WTC11 (cell line): ENCODE measurements around the gene NAV2. TPM values are rescaled to one million over a fixed set of nuclear protein-coding genes. Genes with fewer than 3 reads are reported as not detected.

Source experiments
- ATAC-seq: fragments of 200-7000 bp; cut with Tn5 transposase; 2 replicates; pipeline ENCODE4 v1.10.0; 2021; ENCODE audit warnings: mild to moderate bottlenecking, moderate library complexity
- CTCF ChIA-PET: fragments of 300-600 bp; sonication (Branson Sonifier 250); formaldehyde crosslinking; loops from one replicate; lab custom pipeline; 2021; ENCODE audit warnings: antibody characterized with exemption; lab: Charles Lee
- POLR2A ChIA-PET: fragments of 350-600 bp; sonication (Branson Sonifier 250); formaldehyde crosslinking; loops from one replicate; lab custom pipeline; 2021; ENCODE audit warnings: antibody characterized with exemption; lab: Charles Lee
- DNase-seq: peaks from one replicate; pipeline ENCODE4 v3.0.0; 2021; ENCODE audit warnings: low spot score
- H3K27ac Mint-ChIP-seq: 2 replicates; pipeline ENCODE4 v1.8.0; 2021; ENCODE audit warnings: mixed read lengths
- H3K27me3 Mint-ChIP-seq: 2 replicates; pipeline ENCODE4 v1.8.0; 2021; ENCODE audit warnings: low read depth, mild to moderate bottlenecking, moderate library complexity, mixed read lengths
- H3K36me3 Mint-ChIP-seq: 2 replicates; pipeline ENCODE4 v1.8.0; 2021; ENCODE audit warnings: mixed read lengths
- H3K4me1 Mint-ChIP-seq: 2 replicates; pipeline ENCODE4 v1.8.0; 2022; ENCODE audit warnings: mixed read lengths
- H3K4me3 Mint-ChIP-seq: 2 replicates; pipeline ENCODE4 v1.8.0; 2021; ENCODE audit warnings: mild to moderate bottlenecking, moderate library complexity, mixed read lengths
- H3K9me3 Mint-ChIP-seq: 2 replicates; pipeline ENCODE4 v1.8.0; 2021; ENCODE audit warnings: mixed read lengths
- FOXJ3 ChIP-seq: sonication (generic); formaldehyde crosslinking; IDR thresholded peaks from 2 replicates; pipeline ENCODE4 v1.9.0; 2021; ENCODE audit warnings: missing genetic modification reagents, mild to moderate bottlenecking, borderline replicate concordance
- GABPB1 ChIP-seq: sonication (generic); formaldehyde crosslinking; IDR thresholded peaks from 2 replicates; pipeline ENCODE4 v1.8.1; 2023; ENCODE audit warnings: mild to moderate bottlenecking, missing genetic modification reagents
- GTF2I ChIP-seq: fragments of 250-450 bp; sonication (Bioruptor Pico); conservative IDR thresholded peaks from 2 replicates; pipeline ENCODE4 v1.4.0; 2021; ENCODE audit warnings: mild to moderate bottlenecking
- JAZF1 ChIP-seq: fragments of 250-450 bp; sonication (Bioruptor Pico); IDR thresholded peaks from 2 replicates; pipeline ENCODE4 v1.9.0; 2021; ENCODE audit warnings: moderate library complexity, mild to moderate bottlenecking, inconsistent platforms
- NFATC4 ChIP-seq: fragments of 250-450 bp; sonication (Bioruptor Pico); IDR thresholded peaks from 2 replicates; pipeline ENCODE4 v1.9.0; 2021; ENCODE audit warnings: mild to moderate bottlenecking
- SP1 ChIP-seq: sonication (generic); formaldehyde crosslinking; conservative IDR thresholded peaks from 2 replicates; pipeline ENCODE4 v1.8.1; 2022; ENCODE audit warnings: missing genetic modification reagents
- TP53 ChIP-seq: sonication (generic); formaldehyde crosslinking; IDR thresholded peaks from 2 replicates; pipeline ENCODE4 v1.8.1; 2023; ENCODE audit warnings: mild to moderate bottlenecking, missing genetic modification reagents
- ZBTB21 ChIP-seq: sonication (generic); formaldehyde crosslinking; IDR thresholded peaks from 2 replicates; pipeline ENCODE4 v1.8.1; 2023; ENCODE audit warnings: mild to moderate bottlenecking, missing genetic modification reagents, borderline replicate concordance
- ZNF263 ChIP-seq: sonication (generic); formaldehyde crosslinking; IDR thresholded peaks from 2 replicates; pipeline ENCODE4 v1.8.1; 2022; ENCODE audit warnings: low read depth, mild to moderate bottlenecking, moderate library complexity, missing genetic modification reagents
- total RNA-seq: library from RNA; stranded (reverse); gene quantifications from 3 replicates; pipeline ENCODE4 v1.2.3, GENCODE V29; 2021
- TF ChIP-seq, protein P1 (sequence below): sonication (generic); formaldehyde crosslinking; IDR thresholded peaks from 2 replicates; pipeline ENCODE4 v1.8.1; 2022; ENCODE audit warnings: missing genetic modification reagents, borderline replicate concordance
- TF ChIP-seq, protein P2 (sequence below): sonication (generic); formaldehyde crosslinking; conservative IDR thresholded peaks from 2 replicates; pipeline ENCODE4 v1.8.1; 2023; ENCODE audit warnings: mild to moderate bottlenecking, low read depth, missing genetic modification reagents, moderate library complexity
- TF ChIP-seq, protein P3 (sequence below): sonication (generic); formaldehyde crosslinking; IDR thresholded peaks from 2 replicates; pipeline ENCODE4 v1.8.0; 2022; ENCODE audit warnings: mild to moderate bottlenecking, missing genetic modification reagents
- TF ChIP-seq, protein P4 (sequence below): fragments of 250-450 bp; sonication (Bioruptor Pico); IDR thresholded peaks from 2 replicates; pipeline ENCODE4 v1.9.0; 2021; ENCODE audit warnings: mild to moderate bottlenecking, borderline replicate concordance
- TF ChIP-seq, protein P5 (sequence below): sonication (generic); formaldehyde crosslinking; IDR thresholded peaks from 2 replicates; pipeline ENCODE4 v1.8.1; 2022; ENCODE audit warnings: mild to moderate bottlenecking, moderate library complexity, missing genetic modification reagents
- TF ChIP-seq, protein P6 (sequence below): sonication (generic); formaldehyde crosslinking; IDR thresholded peaks from 2 replicates; pipeline ENCODE4 v1.8.1; 2023; ENCODE audit warnings: mild to moderate bottlenecking, missing genetic modification reagents, moderate library complexity
- TF ChIP-seq, protein P7 (sequence below): sonication (generic); formaldehyde crosslinking; IDR thresholded peaks from 2 replicates; pipeline ENCODE4 v1.8.1; 2023; ENCODE audit warnings: mild to moderate bottlenecking, missing genetic modification reagents
- TF ChIP-seq, protein P8 (sequence below): sonication (generic); formaldehyde crosslinking; IDR thresholded peaks from 2 replicates; pipeline ENCODE4 v1.8.0; 2023; ENCODE audit warnings: missing genetic modification reagents, mild to moderate bottlenecking, borderline replicate concordance

NAV2 gene
- total RNA-seq, 1 experiment from 2014 or later = 42.8 TPM

DNA sequence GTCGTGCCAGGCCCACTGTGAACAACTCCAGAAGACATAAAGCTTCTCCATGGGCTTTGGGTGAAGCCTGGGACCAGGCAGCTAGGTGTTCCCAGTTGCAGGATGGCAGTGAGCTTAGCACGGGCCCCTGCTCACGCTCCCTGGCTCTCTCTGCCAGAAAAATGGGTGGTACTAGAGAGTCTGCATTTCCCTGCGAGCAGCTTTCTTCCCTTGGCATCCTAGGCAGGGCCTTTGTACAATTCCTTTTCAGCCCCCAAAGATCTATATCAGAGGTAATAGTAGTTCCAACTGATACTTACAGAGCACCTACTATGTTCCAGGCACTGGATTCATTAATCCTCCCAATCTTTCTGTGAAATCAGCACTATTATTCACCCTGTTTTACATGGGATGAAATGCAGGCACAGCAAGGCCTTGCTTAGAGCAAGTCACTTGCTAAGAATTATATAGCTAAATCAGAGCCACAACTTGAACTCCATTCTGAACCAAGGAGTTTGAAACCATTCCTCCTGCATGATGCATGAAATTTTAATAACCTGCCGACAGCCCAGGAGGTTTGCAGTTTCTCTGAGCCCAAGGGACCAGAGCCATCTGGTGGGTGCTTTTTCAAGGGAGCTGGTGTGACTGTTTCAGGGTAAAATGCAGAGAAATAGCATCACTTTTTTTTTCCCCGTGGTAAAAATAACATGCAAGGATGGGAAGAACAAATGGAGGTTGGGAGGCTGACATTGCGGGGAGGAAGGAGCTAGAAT lies 22.7 kb downstream of the NAV2 start (continued):
- no peak for TF ChIP-seq JAZF1 (CRISPR knock-in tag)
- TF ChIP-seq, protein P1, sequence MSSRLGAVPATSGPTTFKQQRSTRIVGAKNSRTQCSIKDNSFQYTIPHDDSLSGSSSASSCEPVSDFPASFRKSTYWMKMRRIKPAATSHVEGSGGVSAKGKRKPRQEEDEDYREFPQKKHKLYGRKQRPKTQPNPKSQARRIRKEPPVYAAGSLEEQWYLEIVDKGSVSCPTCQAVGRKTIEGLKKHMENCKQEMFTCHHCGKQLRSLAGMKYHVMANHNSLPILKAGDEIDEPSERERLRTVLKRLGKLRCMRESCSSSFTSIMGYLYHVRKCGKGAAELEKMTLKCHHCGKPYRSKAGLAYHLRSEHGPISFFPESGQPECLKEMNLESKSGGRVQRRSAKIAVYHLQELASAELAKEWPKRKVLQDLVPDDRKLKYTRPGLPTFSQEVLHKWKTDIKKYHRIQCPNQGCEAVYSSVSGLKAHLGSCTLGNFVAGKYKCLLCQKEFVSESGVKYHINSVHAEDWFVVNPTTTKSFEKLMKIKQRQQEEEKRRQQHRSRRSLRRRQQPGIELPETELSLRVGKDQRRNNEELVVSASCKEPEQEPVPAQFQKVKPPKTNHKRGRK (CRISPR knock-in tag) = no peak
- TF ChIP-seq, protein P2, sequence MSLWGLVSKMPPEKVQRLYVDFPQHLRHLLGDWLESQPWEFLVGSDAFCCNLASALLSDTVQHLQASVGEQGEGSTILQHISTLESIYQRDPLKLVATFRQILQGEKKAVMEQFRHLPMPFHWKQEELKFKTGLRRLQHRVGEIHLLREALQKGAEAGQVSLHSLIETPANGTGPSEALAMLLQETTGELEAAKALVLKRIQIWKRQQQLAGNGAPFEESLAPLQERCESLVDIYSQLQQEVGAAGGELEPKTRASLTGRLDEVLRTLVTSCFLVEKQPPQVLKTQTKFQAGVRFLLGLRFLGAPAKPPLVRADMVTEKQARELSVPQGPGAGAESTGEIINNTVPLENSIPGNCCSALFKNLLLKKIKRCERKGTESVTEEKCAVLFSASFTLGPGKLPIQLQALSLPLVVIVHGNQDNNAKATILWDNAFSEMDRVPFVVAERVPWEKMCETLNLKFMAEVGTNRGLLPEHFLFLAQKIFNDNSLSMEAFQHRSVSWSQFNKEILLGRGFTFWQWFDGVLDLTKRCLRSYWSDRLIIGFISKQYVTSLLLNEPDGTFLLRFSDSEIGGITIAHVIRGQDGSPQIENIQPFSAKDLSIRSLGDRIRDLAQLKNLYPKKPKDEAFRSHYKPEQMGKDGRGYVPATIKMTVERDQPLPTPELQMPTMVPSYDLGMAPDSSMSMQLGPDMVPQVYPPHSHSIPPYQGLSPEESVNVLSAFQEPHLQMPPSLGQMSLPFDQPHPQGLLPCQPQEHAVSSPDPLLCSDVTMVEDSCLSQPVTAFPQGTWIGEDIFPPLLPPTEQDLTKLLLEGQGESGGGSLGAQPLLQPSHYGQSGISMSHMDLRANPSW (CRISPR knock-in tag) = no peak
- TF ChIP-seq, protein P3, sequence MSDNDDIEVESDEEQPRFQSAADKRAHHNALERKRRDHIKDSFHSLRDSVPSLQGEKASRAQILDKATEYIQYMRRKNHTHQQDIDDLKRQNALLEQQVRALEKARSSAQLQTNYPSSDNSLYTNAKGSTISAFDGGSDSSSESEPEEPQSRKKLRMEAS (CRISPR knock-in tag) = no peak

DNA sequence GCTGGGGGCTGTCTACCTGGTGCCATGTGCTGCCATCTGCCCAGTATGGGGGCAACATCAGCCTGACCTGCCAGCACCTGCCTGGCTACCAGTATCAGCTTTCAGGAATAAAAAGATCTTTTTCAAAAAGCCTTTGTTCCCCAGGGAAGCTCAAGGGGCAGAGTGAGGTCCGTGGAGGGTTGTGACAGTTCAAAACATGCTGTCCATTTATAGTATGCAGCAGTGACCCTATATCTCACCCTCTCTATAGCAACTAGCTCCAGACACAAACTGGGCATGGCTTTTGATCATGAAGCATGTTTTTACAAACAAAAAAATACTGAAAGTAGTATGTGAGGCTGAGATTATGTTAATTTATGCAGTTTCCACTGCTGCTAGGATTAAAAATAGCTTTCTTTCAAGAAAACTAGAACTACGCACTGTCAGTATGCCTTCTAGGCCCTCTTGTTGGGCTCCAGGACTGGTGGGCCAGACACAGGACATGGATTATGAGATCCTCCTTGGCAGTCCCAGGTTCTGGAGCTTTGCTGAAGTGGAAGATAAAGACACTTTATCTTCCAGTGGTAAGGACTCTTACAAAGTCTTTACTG lies 23.4 kb downstream of the NAV2 start:
- CTCF ChIA-PET = interaction anchor here (0.6 to 1.7 kb wide), 4 partner anchors 167 to 397 kb away, joined by 3 to 4 read pairs (median 3); no protein-coding TSS in a partner anchor
- no peak overlapping the region for H3K4me3 Mint-ChIP-seq
- DNase-seq = no peak

More for the DNA sequence above, 23.4 kb downstream of the NAV2 start:
- POLR2A ChIA-PET = no interaction called here
- peaks cover 23% of the 10 kb centered on the region for H3K4me1 Mint-ChIP-seq
- TF ChIP-seq FOXJ3 = no peak
- TF ChIP-seq TP53 (CRISPR knock-in tag) = no peak
- TF ChIP-seq, protein P4, sequence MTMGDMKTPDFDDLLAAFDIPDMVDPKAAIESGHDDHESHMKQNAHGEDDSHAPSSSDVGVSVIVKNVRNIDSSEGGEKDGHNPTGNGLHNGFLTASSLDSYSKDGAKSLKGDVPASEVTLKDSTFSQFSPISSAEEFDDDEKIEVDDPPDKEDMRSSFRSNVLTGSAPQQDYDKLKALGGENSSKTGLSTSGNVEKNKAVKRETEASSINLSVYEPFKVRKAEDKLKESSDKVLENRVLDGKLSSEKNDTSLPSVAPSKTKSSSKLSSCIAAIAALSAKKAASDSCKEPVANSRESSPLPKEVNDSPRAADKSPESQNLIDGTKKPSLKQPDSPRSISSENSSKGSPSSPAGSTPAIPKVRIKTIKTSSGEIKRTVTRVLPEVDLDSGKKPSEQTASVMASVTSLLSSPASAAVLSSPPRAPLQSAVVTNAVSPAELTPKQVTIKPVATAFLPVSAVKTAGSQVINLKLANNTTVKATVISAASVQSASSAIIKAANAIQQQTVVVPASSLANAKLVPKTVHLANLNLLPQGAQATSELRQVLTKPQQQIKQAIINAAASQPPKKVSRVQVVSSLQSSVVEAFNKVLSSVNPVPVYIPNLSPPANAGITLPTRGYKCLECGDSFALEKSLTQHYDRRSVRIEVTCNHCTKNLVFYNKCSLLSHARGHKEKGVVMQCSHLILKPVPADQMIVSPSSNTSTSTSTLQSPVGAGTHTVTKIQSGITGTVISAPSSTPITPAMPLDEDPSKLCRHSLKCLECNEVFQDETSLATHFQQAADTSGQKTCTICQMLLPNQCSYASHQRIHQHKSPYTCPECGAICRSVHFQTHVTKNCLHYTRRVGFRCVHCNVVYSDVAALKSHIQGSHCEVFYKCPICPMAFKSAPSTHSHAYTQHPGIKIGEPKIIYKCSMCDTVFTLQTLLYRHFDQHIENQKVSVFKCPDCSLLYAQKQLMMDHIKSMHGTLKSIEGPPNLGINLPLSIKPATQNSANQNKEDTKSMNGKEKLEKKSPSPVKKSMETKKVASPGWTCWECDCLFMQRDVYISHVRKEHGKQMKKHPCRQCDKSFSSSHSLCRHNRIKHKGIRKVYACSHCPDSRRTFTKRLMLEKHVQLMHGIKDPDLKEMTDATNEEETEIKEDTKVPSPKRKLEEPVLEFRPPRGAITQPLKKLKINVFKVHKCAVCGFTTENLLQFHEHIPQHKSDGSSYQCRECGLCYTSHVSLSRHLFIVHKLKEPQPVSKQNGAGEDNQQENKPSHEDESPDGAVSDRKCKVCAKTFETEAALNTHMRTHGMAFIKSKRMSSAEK = no peak
- TF ChIP-seq GTF2I (CRISPR knock-in tag) = no peak
- TF ChIP-seq, protein P5, sequence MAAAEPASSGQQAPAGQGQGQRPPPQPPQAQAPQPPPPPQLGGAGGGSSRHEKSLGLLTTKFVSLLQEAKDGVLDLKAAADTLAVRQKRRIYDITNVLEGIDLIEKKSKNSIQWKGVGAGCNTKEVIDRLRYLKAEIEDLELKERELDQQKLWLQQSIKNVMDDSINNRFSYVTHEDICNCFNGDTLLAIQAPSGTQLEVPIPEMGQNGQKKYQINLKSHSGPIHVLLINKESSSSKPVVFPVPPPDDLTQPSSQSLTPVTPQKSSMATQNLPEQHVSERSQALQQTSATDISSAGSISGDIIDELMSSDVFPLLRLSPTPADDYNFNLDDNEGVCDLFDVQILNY (CRISPR knock-in tag) = no peak
- no peak for TF ChIP-seq ZNF263
- no peak for TF ChIP-seq SP1 (CRISPR knock-in tag)
- TF ChIP-seq ZBTB21 (CRISPR knock-in tag) = no peak
- TF ChIP-seq, protein P6, sequence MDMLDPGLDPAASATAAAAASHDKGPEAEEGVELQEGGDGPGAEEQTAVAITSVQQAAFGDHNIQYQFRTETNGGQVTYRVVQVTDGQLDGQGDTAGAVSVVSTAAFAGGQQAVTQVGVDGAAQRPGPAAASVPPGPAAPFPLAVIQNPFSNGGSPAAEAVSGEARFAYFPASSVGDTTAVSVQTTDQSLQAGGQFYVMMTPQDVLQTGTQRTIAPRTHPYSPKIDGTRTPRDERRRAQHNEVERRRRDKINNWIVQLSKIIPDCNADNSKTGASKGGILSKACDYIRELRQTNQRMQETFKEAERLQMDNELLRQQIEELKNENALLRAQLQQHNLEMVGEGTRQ (CRISPR knock-in tag) = no peak
- TF ChIP-seq NFATC4 (CRISPR knock-in tag) = no peak
- TF ChIP-seq GABPB1 = no peak
- TF ChIP-seq, protein P7, sequence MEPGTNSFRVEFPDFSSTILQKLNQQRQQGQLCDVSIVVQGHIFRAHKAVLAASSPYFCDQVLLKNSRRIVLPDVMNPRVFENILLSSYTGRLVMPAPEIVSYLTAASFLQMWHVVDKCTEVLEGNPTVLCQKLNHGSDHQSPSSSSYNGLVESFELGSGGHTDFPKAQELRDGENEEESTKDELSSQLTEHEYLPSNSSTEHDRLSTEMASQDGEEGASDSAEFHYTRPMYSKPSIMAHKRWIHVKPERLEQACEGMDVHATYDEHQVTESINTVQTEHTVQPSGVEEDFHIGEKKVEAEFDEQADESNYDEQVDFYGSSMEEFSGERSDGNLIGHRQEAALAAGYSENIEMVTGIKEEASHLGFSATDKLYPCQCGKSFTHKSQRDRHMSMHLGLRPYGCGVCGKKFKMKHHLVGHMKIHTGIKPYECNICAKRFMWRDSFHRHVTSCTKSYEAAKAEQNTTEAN = no peak
- TF ChIP-seq, protein P8, sequence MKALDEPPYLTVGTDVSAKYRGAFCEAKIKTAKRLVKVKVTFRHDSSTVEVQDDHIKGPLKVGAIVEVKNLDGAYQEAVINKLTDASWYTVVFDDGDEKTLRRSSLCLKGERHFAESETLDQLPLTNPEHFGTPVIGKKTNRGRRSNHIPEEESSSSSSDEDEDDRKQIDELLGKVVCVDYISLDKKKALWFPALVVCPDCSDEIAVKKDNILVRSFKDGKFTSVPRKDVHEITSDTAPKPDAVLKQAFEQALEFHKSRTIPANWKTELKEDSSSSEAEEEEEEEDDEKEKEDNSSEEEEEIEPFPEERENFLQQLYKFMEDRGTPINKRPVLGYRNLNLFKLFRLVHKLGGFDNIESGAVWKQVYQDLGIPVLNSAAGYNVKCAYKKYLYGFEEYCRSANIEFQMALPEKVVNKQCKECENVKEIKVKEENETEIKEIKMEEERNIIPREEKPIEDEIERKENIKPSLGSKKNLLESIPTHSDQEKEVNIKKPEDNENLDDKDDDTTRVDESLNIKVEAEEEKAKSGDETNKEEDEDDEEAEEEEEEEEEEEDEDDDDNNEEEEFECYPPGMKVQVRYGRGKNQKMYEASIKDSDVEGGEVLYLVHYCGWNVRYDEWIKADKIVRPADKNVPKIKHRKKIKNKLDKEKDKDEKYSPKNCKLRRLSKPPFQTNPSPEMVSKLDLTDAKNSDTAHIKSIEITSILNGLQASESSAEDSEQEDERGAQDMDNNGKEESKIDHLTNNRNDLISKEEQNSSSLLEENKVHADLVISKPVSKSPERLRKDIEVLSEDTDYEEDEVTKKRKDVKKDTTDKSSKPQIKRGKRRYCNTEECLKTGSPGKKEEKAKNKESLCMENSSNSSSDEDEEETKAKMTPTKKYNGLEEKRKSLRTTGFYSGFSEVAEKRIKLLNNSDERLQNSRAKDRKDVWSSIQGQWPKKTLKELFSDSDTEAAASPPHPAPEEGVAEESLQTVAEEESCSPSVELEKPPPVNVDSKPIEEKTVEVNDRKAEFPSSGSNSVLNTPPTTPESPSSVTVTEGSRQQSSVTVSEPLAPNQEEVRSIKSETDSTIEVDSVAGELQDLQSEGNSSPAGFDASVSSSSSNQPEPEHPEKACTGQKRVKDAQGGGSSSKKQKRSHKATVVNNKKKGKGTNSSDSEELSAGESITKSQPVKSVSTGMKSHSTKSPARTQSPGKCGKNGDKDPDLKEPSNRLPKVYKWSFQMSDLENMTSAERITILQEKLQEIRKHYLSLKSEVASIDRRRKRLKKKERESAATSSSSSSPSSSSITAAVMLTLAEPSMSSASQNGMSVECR (CRISPR knock-in tag) = no peak
- no peaks in the 10 kb centered on the region for H3K9me3 Mint-ChIP-seq
- H3K27me3 Mint-ChIP-seq = no peaks in the 10 kb centered on the region
- no peak overlapping the region for H3K27ac Mint-ChIP-seq
- no peak for ATAC-seq
- H3K36me3 Mint-ChIP-seq = no peaks in the 10 kb centered on the region
